HG03097 (cell line): ENCODE data around the gene KRTAP5-10.
"Not testable (repeated sequence)": the region's sequence is repeated elsewhere in the genome, so short reads cannot be mapped to it uniquely, and the experiment has no call there.

ENCODE experiments used
- ATAC-seq: cut with Tn5 transposase; IDR thresholded peaks from one replicate; pipeline ENCODE4 v1.9.1; 2021; ENCODE audit not compliant: unreplicated experiment, low FRiP score

Gene KRTAP5-10

GRCh38 chr11:71565263-71565662, at the start of gene KRTAP5-10:
KRTAP5-10 (plus strand) TSS chr11:71565563; CDS start chr11:71565588, 25 bp downstream.
- ATAC-seq = no peak

GRCh38 chr11:71518506-71519471, 46.6 kb upstream of the KRTAP5-10 start:
- no peak for ATAC-seq

- ATAC-seq = no peak
These were observed 45.8 kb upstream of the KRTAP5-10 start for GRCh38 chr11:71519546-71519945.

- ATAC-seq = no peak
These were observed 40.0 kb upstream of the KRTAP5-10 start for GRCh38 chr11:71525188-71525937.

GRCh38 chr11:71525938-71526495, 39.3 kb upstream of the KRTAP5-10 start:
- ATAC-seq = no peak

- not testable (repeated sequence) for ATAC-seq
These were observed 38.4 kb upstream of the KRTAP5-10 start, which contains the start of gene KRTAP5-7 for GRCh38 chr11:71526796-71527575. KRTAP5-7 (plus strand) TSS chr11:71527267; CDS start chr11:71527301, 34 bp downstream.

GRCh38 chr11:71527576-71528210, 37.7 kb upstream of the KRTAP5-10 start:
- no peak for ATAC-seq

- no peak for ATAC-seq
These were observed 34.8 kb upstream of the KRTAP5-10 start for GRCh38 chr11:71530602-71531001.

- no peak for ATAC-seq
These were observed 33.2 kb upstream of the KRTAP5-10 start for GRCh38 chr11:71532036-71532610.

- ATAC-seq = not testable (repeated sequence)
These were observed 30.4 kb upstream of the KRTAP5-10 start for GRCh38 chr11:71534711-71535608.

GRCh38 chr11:71535825-71536224, 29.5 kb upstream of the KRTAP5-10 start:
- ATAC-seq = no peak

GRCh38 chr11:71537537-71537936, 27.8 kb upstream of the KRTAP5-10 start:
- ATAC-seq = no peak

GRCh38 chr11:71537977-71538665, 27.2 kb upstream of the KRTAP5-10 start, which contains the start of gene KRTAP5-8:
KRTAP5-8 (plus strand) TSS chr11:71538025; CDS start chr11:71538056, 31 bp downstream.
- ATAC-seq = not testable (repeated sequence)

GRCh38 chr11:71538666-71538990, 26.7 kb upstream of the KRTAP5-10 start:
- ATAC-seq = no peak

- no peak for ATAC-seq
These were observed 26.3 kb upstream of the KRTAP5-10 start for GRCh38 chr11:71539017-71539416.

- ATAC-seq = not testable (repeated sequence)
These were observed 25.4 kb upstream of the KRTAP5-10 start for GRCh38 chr11:71539971-71540370.

- not testable (repeated sequence) for ATAC-seq
These were observed 24.6 kb upstream of the KRTAP5-10 start for GRCh38 chr11:71540521-71541304.
